Activated CD4-positive, alpha-beta T cell treated with anti-CD3 and anti-CD28 coated beads for 24 hours (primary cell): ENCODE data around the gene GALNT2.
A peak's percentile ranks its signal among the peaks of the same experiment; 100 is the strongest.

Experiments
- DNase-seq, 2 donors: peaks; one replicate each; pipeline ENCODE4 v3.0.0-alpha.2; 2020; ENCODE audit warnings: low read depth in 2 of 2

GALNT2 gene

GRCh38 chr1:230112131-230112701, 45.2 kb downstream of the GALNT2 start:
- DNase-seq, result no peak

GRCh38 chr1:230112782-230113181, 45.7 kb downstream of the GALNT2 start:
- no peak for DNase-seq

GRCh38 chr1:230113235-230113592, 46.2 kb downstream of the GALNT2 start:
- DNase-seq, result no peak

GRCh38 chr1:230113593-230114236, 46.7 kb downstream of the GALNT2 start:
- DNase-seq, result no peak

GRCh38 chr1:230114237-230114651, 47.2 kb downstream of the GALNT2 start:
- DNase-seq, result no peak

- no peak for DNase-seq
Observed at GRCh38 chr1:230117694-230118093, 50.7 kb downstream of the GALNT2 start.

- DNase-seq, result no peak
Observed at GRCh38 chr1:230119340-230119739, 52.3 kb downstream of the GALNT2 start.

- DNase-seq, result no peak
Observed at GRCh38 chr1:230120289-230120920, 53.4 kb downstream of the GALNT2 start.

GRCh38 chr1:230120921-230121381, 53.9 kb downstream of the GALNT2 start:
- DNase-seq, result no peak

- DNase-seq, result no peak
Observed at GRCh38 chr1:230121950-230122349, 54.9 kb downstream of the GALNT2 start.

GRCh38 chr1:230122366-230123279, 55.6 kb downstream of the GALNT2 start:
- DNase-seq, result no peak

- DNase-seq, result no peak
Observed at GRCh38 chr1:230123280-230124185, 56.5 kb downstream of the GALNT2 start.

GRCh38 chr1:230124186-230125128, 57.4 kb downstream of the GALNT2 start:
- DNase-seq, result no peak

- DNase-seq, result no peak
Observed at GRCh38 chr1:230125141-230125540, 58.1 kb downstream of the GALNT2 start.

- no peak for DNase-seq
Observed at GRCh38 chr1:230125640-230126528, 58.8 kb downstream of the GALNT2 start.

GRCh38 chr1:230126529-230127104, 59.6 kb downstream of the GALNT2 start:
- no peak for DNase-seq

- peak; percentile 32 to 36 for DNase-seq
Observed at GRCh38 chr1:230127105-230128054, 60.3 kb downstream of the GALNT2 start.
